H1 (cell line): ENCODE data around the gene RHCG. TPM values are rescaled to one million over a fixed set of nuclear protein-coding genes. Genes with fewer than 3 reads are reported as not detected.

Experiments used
- CTCF ChIA-PET: fragments of 300-600 bp; sonication (Branson Sonifier 250); formaldehyde crosslinking; loops from one replicate; lab custom pipeline; 2021; ENCODE audit not compliant: partially characterized antibody; lab: Charles Lee
- POLR2A ChIA-PET: fragments of 300-600 bp; sonication (Branson Sonifier 250); formaldehyde crosslinking; loops from one replicate; lab custom pipeline; 2021; ENCODE audit warnings: inconsistent platforms; ENCODE audit not compliant: partially characterized antibody; lab: Charles Lee
- DNase-seq, 2 experiments: peaks; one replicate each; pipeline versions ENCODE4 v3.0.0 to v3.0.0-alpha.2; 2010 to 2022; ENCODE audit warnings: low spot score in 2 of 2, low read depth in 1 of 2, mixed read lengths in 1 of 2
- FAIRE-seq: peaks from 2 replicates; lab custom pipeline; 2011; peaks lifted over from hg19 to GRCh38; lab: Jason Lieb, UNC
- H2AFZ ChIP-seq: 2 replicates; pipeline ENCODE4 v1.8.1; 2012; ENCODE audit warnings: low read length, inconsistent platforms
- H2AK5ac ChIP-seq: 2 replicates; pipeline ENCODE4 v1.6.1; 2013; ENCODE audit warnings: low read depth, low read length
- H2BK120ac ChIP-seq: replicated peaks from 2 replicates; pipeline ENCODE3; 2013; ENCODE audit warnings: low read depth, low read length, inconsistent platforms
- H2BK12ac ChIP-seq: 2 replicates; pipeline ENCODE4 v1.6.1; 2013; ENCODE audit warnings: low read depth, low read length
- H2BK15ac ChIP-seq: 2 replicates; pipeline ENCODE4 v1.6.1; 2013; ENCODE audit warnings: low read length
- H2BK20ac ChIP-seq: 2 replicates; pipeline ENCODE4 v1.6.1; 2013; ENCODE audit warnings: low read length
- H2BK5ac ChIP-seq: 2 replicates; pipeline ENCODE4 v1.6.1; 2013; ENCODE audit warnings: low read depth, low read length
- H3K14ac ChIP-seq: 2 replicates; pipeline ENCODE4 v1.6.1; 2013; ENCODE audit warnings: inconsistent platforms; ENCODE audit not compliant: insufficient read length
- H3K18ac ChIP-seq: 2 replicates; pipeline ENCODE4 v1.6.1; 2013; ENCODE audit warnings: low read length; ENCODE audit errors: extremely low read depth
- H3K23ac ChIP-seq: 2 replicates; pipeline ENCODE4 v1.6.1; 2013; ENCODE audit warnings: inconsistent platforms; ENCODE audit not compliant: insufficient read length
- H3K23me2 ChIP-seq: 2 replicates; pipeline ENCODE4 v1.6.1; 2013; ENCODE audit warnings: low read depth, low read length
- H3K27ac ChIP-seq: 2 replicates; pipeline ENCODE4 v1.6.1; 2011; ENCODE audit warnings: low read depth, low read length, inconsistent platforms
- H3K27me3 ChIP-seq, 4 experiments: replicated peaks in 1 of 4; 1 replicate in 1 of 4; 2 replicates in 3 of 4; pipeline versions ENCODE4 v1.6.1 to v1.8.1; 2011 to 2013; ENCODE audit warnings: low read length in 3 of 4, mild to moderate bottlenecking in 3 of 4, inconsistent platforms in 2 of 4, mixed read lengths in 2 of 4, moderate library complexity in 1 of 4; ENCODE audit not compliant: control insufficient read depth in 3 of 4, insufficient read depth in 3 of 4; ENCODE audit errors: extremely low read depth in 1 of 4
- H3K36me3 ChIP-seq, 4 experiments: 2 replicates each; pipeline versions ENCODE4 v1.6.1 to v1.8.1; 2011 to 2013; ENCODE audit warnings: mild to moderate bottlenecking in 4 of 4, low read length in 3 of 4, moderate library complexity in 2 of 4, control low read depth in 1 of 4, inconsistent platforms in 1 of 4; ENCODE audit not compliant: insufficient read depth in 4 of 4, control insufficient read depth in 2 of 4
- H3K4ac ChIP-seq: replicated peaks from 2 replicates; pipeline ENCODE3; 2013; ENCODE audit warnings: low read length, low read depth, mixed read lengths, inconsistent platforms; ENCODE audit not compliant: insufficient read length
- H3K4me1 ChIP-seq, 4 experiments: replicated peaks in 1 of 4; 1 replicate in 1 of 4; 2 replicates in 3 of 4; pipeline versions ENCODE4 v1.6.1 to v1.8.1; 2011 to 2013; ENCODE audit warnings: low read length in 3 of 4, inconsistent platforms in 2 of 4, mixed read lengths in 1 of 4; ENCODE audit not compliant: insufficient read depth in 4 of 4, control insufficient read depth in 3 of 4
- H3K4me2 ChIP-seq, 2 experiments: 2 replicates each; pipeline versions ENCODE4 v1.6.1 to v1.8.1; 2011 to 2013; ENCODE audit warnings: low read depth in 2 of 2, low read length in 2 of 2, control low read depth in 1 of 2, inconsistent platforms in 1 of 2, mild to moderate bottlenecking in 1 of 2; ENCODE audit not compliant: insufficient read depth in 1 of 2
- H3K4me3 ChIP-seq, 4 experiments: fragments of 200-600, 300-600 bp in 1 of 4; sonication (generic), shearing (Covaris generic), sonication (Bioruptor Twin) in 1 of 4; 2 replicates each; pipeline versions ENCODE4 v1.5.1 to v1.8.1; 2011 to 2016; ENCODE audit warnings: low read length in 4 of 4, low read depth in 3 of 4, control low read depth in 2 of 4, inconsistent platforms in 2 of 4, mild to moderate bottlenecking in 2 of 4, mixed read lengths in 1 of 4, moderate library complexity in 1 of 4; ENCODE audit not compliant: insufficient read depth in 2 of 4; ENCODE audit errors: extremely low read depth in 1 of 4
- H3K56ac ChIP-seq: replicated peaks from 2 replicates; pipeline ENCODE3; 2013; ENCODE audit warnings: low read depth, mild to moderate bottlenecking, mixed read lengths, low read length, inconsistent platforms; ENCODE audit not compliant: insufficient read length
- H3K79me1 ChIP-seq: 2 replicates; pipeline ENCODE4 v1.6.1; 2013; ENCODE audit warnings: low read depth, low read length, control low read depth
- H3K79me2 ChIP-seq, 2 experiments: 2 replicates each; pipeline versions ENCODE4 v1.6.1 to v1.8.1; 2012 to 2013; ENCODE audit warnings: low read length in 2 of 2, mild to moderate bottlenecking in 2 of 2, inconsistent platforms in 1 of 2; ENCODE audit not compliant: insufficient read depth in 2 of 2, control insufficient read depth in 1 of 2
- H3K9ac ChIP-seq, 4 experiments: replicated peaks in 1 of 4; 1 replicate in 1 of 4; 2 replicates in 3 of 4; pipeline versions ENCODE4 v1.6.1 to v1.8.1; 2011 to 2013; ENCODE audit warnings: low read depth in 3 of 4, low read length in 3 of 4, control low read depth in 2 of 4, mild to moderate bottlenecking in 2 of 4, moderate library complexity in 2 of 4, inconsistent platforms in 1 of 4; ENCODE audit errors: extremely low read depth in 1 of 4
- H3K9me3 ChIP-seq, 2 experiments: 2 replicates each; pipeline versions ENCODE4 v1.6.1 to v1.8.1; 2012 to 2013; ENCODE audit warnings: mild to moderate bottlenecking in 2 of 2, moderate library complexity in 2 of 2, control low read depth in 1 of 2, inconsistent platforms in 1 of 2, low read depth in 1 of 2, low read length in 1 of 2, mixed read lengths in 1 of 2; ENCODE audit not compliant: insufficient read depth in 2 of 2
- H4K20me1 ChIP-seq, 2 experiments: replicated peaks in 1 of 2; 2 replicates each; pipeline versions ENCODE3 to v1.8.1; 2011 to 2013; ENCODE audit warnings: inconsistent platforms in 2 of 2, low read length in 2 of 2, mild to moderate bottlenecking in 1 of 2; ENCODE audit not compliant: insufficient read depth in 2 of 2, control insufficient read depth in 1 of 2
- H4K5ac ChIP-seq: 2 replicates; pipeline ENCODE4 v1.6.1; 2013; ENCODE audit warnings: low read length, low read depth, mixed read lengths, inconsistent platforms; ENCODE audit not compliant: insufficient read length
- H4K8ac ChIP-seq: 2 replicates; pipeline ENCODE4 v1.8.0; 2013; ENCODE audit warnings: mild to moderate bottlenecking, moderate library complexity, low read length, inconsistent platforms; ENCODE audit not compliant: insufficient read depth; ENCODE audit errors: extremely low read depth
- H4K91ac ChIP-seq: replicated peaks from 2 replicates; pipeline ENCODE3; 2013; ENCODE audit warnings: low read length, mixed read lengths, inconsistent platforms; ENCODE audit not compliant: insufficient read length
- EZH2 ChIP-seq: fragments of 200-600 bp; sonication (generic); IDR thresholded peaks from 2 replicates; pipeline ENCODE4 v1.7.1; 2012; ENCODE audit warnings: low read depth, mild to moderate bottlenecking, moderate library complexity, low read length, inconsistent platforms; ENCODE audit not compliant: severe bottlenecking
- KDM4A ChIP-seq: IDR thresholded peaks from one replicate; pipeline ENCODE4 v1.7.1; 2012; ENCODE audit warnings: low read depth, mild to moderate bottlenecking, moderate library complexity, low read length, inconsistent platforms; ENCODE audit not compliant: severe bottlenecking
- RAD21 ChIP-seq, 2 experiments: IDR thresholded peaks in 1 of 2; conservative IDR thresholded peaks in 1 of 2; 2 replicates each; pipeline ENCODE4 v1.6.1; 2011; ENCODE audit warnings: low read depth in 2 of 2, low read length in 2 of 2, improper control_type of control experiment in 1 of 2, inconsistent platforms in 1 of 2, mild to moderate bottlenecking in 1 of 2, moderate library complexity in 1 of 2
- SIN3A ChIP-seq, 2 experiments: IDR thresholded peaks in 1 of 2; conservative IDR thresholded peaks in 1 of 2; 2 replicates each; pipeline ENCODE4 v1.6.1; 2011 to 2012; ENCODE audit warnings: low read length in 2 of 2, improper control_type of control experiment in 1 of 2, low read depth in 1 of 2, mild to moderate bottlenecking in 1 of 2
- SP1 ChIP-seq: IDR thresholded peaks from 2 replicates; pipeline ENCODE4 v1.6.1; 2011; ENCODE audit warnings: low read depth, low read length
- TAF1 ChIP-seq: IDR thresholded peaks from 2 replicates; pipeline ENCODE4 v1.6.1; 2011; ENCODE audit warnings: mild to moderate bottlenecking, low read depth, low read length
- TBP ChIP-seq: IDR thresholded peaks from 2 replicates; pipeline ENCODE4 v1.6.1; 2011; ENCODE audit warnings: low read depth, low read length, improper control_type of control experiment
- YY1 ChIP-seq: IDR thresholded peaks from 2 replicates; pipeline ENCODE4 v1.6.1; 2011; ENCODE audit warnings: low read depth, mild to moderate bottlenecking, low read length
- WGBS, 2 experiments: shearing (Covaris generic) in 1 of 2; methylation state at CpG; one replicate each; pipeline versions ENCODE4 v1.1.6 to v1.1.7; 2013 to 2015; ENCODE audit warnings: low lambda C conversion rate in 2 of 2, mixed read lengths in 2 of 2, inconsistent platforms in 1 of 2, low coverage in 1 of 2, missing lambda C conversion rate in 1 of 2; ENCODE audit not compliant: insufficient replicate concordance in 2 of 2, insufficient coverage in 1 of 2, insufficient read length in 1 of 2; ENCODE audit errors: extremely low coverage in 1 of 2, missing lambda C conversion rate in 1 of 2; 5-methylcytosine and 5-hydroxymethylcytosine counted together
- polyA plus RNA-seq, 7 experiments: library from polyadenylated mRNA; depleted of rRNA in 3 of 7; stranded (reverse) in 5 of 7; unstranded in 2 of 7; fragments of >200 nt in 5 of 7; fragments of 200-250 nt in 2 of 7; gene quantifications; 1 replicate in 5 of 7; 2 replicates in 1 of 7; 4 replicates in 1 of 7; pipeline versions ENCODE4 v1.2.1 to v1.2.3, GENCODE V29; 2011 to 2013; ENCODE audit warnings: missing spikeins in 2 of 7, mixed read lengths in 2 of 7
- total RNA-seq: library from RNA; stranded (reverse); fragmentation: NEBNext Ultra II Directional; extraction: Animal tissue kit (Norgen Biotek cat#: 25700); gene quantifications from 2 replicates; pipeline ENCODE4 v1.2.1, GENCODE V29; 2021
- TF ChIP-seq, protein P1 (sequence below): IDR thresholded peaks from 2 replicates; pipeline ENCODE4 v1.6.1; 2011; ENCODE audit warnings: low read depth, mild to moderate bottlenecking, low read length; ENCODE audit not compliant: insufficient read depth
- TF ChIP-seq, protein P2 (sequence below), 3 experiments: IDR thresholded peaks; 1 replicate in 2 of 3; 2 replicates in 1 of 3; pipeline versions ENCODE4 v1.5.1 to v1.6.1; 2011; ENCODE audit warnings: low read length in 3 of 3, mild to moderate bottlenecking in 3 of 3, inconsistent platforms in 2 of 3, low read depth in 1 of 3, moderate library complexity in 1 of 3; ENCODE audit not compliant: insufficient read depth in 1 of 3; ENCODE audit errors: control extremely low read depth in 1 of 3

The RHCG gene
- total and polyA plus RNA-seq, 2 of the 8 experiments (the other 6 are each of a cell fraction or from before 2014, with no cell fraction given) = 0.68 TPM; not detected in 1

- Histone ChIP-seq H2BK5ac (no peak overlapping the region), H3K18ac (no peak overlapping the region), H2AFZ (no peak overlapping the region), H3K79me2 (no peaks in the 10 kb centered on the region), H3K9me3 (no peaks in the 10 kb centered on the region), H3K79me1 (no peaks in the 10 kb centered on the region), H3K27me3 (peaks cover 0 to 2% (median 0%) of the 10 kb centered on the region in 4 experiments; a peak in 3 of 7 replicates), H3K27ac (no peak overlapping the region), H4K5ac (no peak overlapping the region), H2AK5ac (peak overlapping the region; percentile 78; the same call in 1 of the 2 replicates), H3K4me2 (no peak overlapping the region), H2BK120ac (no peak overlapping the region), H2BK20ac (0 out of 2 replicates have a peak overlapping the region, but pooled peaks have one; percentile 8), H3K23ac (no peak overlapping the region), H2BK15ac (no peak overlapping the region), H3K4ac (no peak overlapping the region), H3K14ac (no peak overlapping the region), H3K4me1 (peaks cover 2 to 23% (median 18%) of the 10 kb centered on the region in 4 experiments), H3K36me3 (no peaks in the 10 kb centered on the region), H4K91ac (no peak overlapping the region), H3K56ac (no peak overlapping the region), H3K4me3 (no peak overlapping the region), H4K20me1 (peaks cover 0 to 1% of the 10 kb centered on the region in 2 experiments), H3K9ac (no peak overlapping the region), H3K23me2 (no peaks in the 10 kb centered on the region), H2BK12ac (0 out of 2 replicates have a peak overlapping the region, but pooled peaks have one; percentile 60), H4K8ac (no peak overlapping the region)
- DNase-seq (peak in 1 of 2 experiments; percentile 40), FAIRE-seq (no peak)
- POLR2A ChIA-PET = no interaction called here
- 90% methylated on average over 8 of the region's 8 CpGs; no CpG with 5 or more reads in 1 of the 2 experiments for WGBS, 2 experiments
- CTCF ChIA-PET = interaction anchor here (2.9 to 14.8 kb wide), 7 partner anchors 9 to 88 kb away, joined by 12 to 518 read pairs (median 218); partner anchors contain the start of gene RHCG
- TF ChIP-seq, protein P1, sequence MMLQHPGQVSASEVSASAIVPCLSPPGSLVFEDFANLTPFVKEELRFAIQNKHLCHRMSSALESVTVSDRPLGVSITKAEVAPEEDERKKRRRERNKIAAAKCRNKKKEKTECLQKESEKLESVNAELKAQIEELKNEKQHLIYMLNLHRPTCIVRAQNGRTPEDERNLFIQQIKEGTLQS = no peak
- no peak for TF ChIP-seq SP1
- TF ChIP-seq TAF1 = no peak
- TF ChIP-seq YY1 = no peak
- TF ChIP-seq SIN3A (conservative IDR thresholded peaks at IDR 0.05 in 1 of 2, IDR thresholded peaks at IDR 0.05 in 1 of 2; ENCODE audit: low read depth in 1 of 2, low read length in 2 of 2) = no peak
- TF ChIP-seq EZH2 = no peak
- TF ChIP-seq, protein P2, sequence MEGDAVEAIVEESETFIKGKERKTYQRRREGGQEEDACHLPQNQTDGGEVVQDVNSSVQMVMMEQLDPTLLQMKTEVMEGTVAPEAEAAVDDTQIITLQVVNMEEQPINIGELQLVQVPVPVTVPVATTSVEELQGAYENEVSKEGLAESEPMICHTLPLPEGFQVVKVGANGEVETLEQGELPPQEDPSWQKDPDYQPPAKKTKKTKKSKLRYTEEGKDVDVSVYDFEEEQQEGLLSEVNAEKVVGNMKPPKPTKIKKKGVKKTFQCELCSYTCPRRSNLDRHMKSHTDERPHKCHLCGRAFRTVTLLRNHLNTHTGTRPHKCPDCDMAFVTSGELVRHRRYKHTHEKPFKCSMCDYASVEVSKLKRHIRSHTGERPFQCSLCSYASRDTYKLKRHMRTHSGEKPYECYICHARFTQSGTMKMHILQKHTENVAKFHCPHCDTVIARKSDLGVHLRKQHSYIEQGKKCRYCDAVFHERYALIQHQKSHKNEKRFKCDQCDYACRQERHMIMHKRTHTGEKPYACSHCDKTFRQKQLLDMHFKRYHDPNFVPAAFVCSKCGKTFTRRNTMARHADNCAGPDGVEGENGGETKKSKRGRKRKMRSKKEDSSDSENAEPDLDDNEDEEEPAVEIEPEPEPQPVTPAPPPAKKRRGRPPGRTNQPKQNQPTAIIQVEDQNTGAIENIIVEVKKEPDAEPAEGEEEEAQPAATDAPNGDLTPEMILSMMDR (IDR thresholded peaks at IDR 0.05; ENCODE audit: control extremely low read depth in 1 of 3, insufficient read depth in 1 of 3, low read depth in 1 of 3, low read length in 3 of 3) = no peak
- no peak for TF ChIP-seq RAD21 (IDR thresholded peaks at IDR 0.05 in 1 of 2, conservative IDR thresholded peaks at IDR 0.05 in 1 of 2; ENCODE audit: low read depth in 2 of 2, low read length in 2 of 2)
- TF ChIP-seq KDM4A = no peak
- no peak for TF ChIP-seq TBP
These were observed 48.7 kb downstream of the RHCG start for GRCh38 chr15:89447676-89448075.
